Glomerular visceral epithelial cell (primary cell): Measurements from ENCODE around the gene NPW.
A peak's percentile ranks its signal among the peaks of the same experiment; 100 is the strongest.

Experiments used
- DNase-seq: peaks from one replicate; pipeline ENCODE4 v3.0.0-alpha.2; 2016; ENCODE audit errors: extremely low spot score

NPW gene

GRCh38 chr16:1984347-1985225 is 35.0 kb upstream of the NPW start:
- DNase-seq = peak; percentile 38

- DNase-seq = no peak
Measured at GRCh38 chr16:1985466-1986150, 34.0 kb upstream of the NPW start.

GRCh38 chr16:1987198-1987597 is 32.4 kb upstream of the NPW start:
- no peak for DNase-seq

- DNase-seq = no peak
Measured at GRCh38 chr16:1989209-1990100, 30.1 kb upstream of the NPW start, which contains the start of gene SYNGR3. TSS of gene SYNGR3 (plus strand) at chr16:1989970. CDS start at chr16:1990103, 133 bp downstream.

- no peak for DNase-seq
Measured at GRCh38 chr16:1990101-1990350, 29.6 kb upstream of the NPW start.

GRCh38 chr16:1990351-1991134 is 29.0 kb upstream of the NPW start:
- DNase-seq = no peak

GRCh38 chr16:1991135-1991551 is 28.4 kb upstream of the NPW start:
- no peak for DNase-seq

- no peak for DNase-seq
Measured at GRCh38 chr16:1991588-1991947, 28.0 kb upstream of the NPW start.

GRCh38 chr16:1991948-1992703 is 27.5 kb upstream of the NPW start:
- DNase-seq = peak; percentile 68

- DNase-seq = no peak
Measured at GRCh38 chr16:1992704-1993317, 26.8 kb upstream of the NPW start.

GRCh38 chr16:1993731-1994131 is 25.9 kb upstream of the NPW start:
- peak; percentile 69 for DNase-seq

- no peak for DNase-seq
Measured at GRCh38 chr16:1997494-1998359, 21.9 kb upstream of the NPW start.

GRCh38 chr16:1998360-1998835 is 21.2 kb upstream of the NPW start:
- DNase-seq = no peak

- no peak for DNase-seq
Measured at GRCh38 chr16:1998852-1999801, 20.5 kb upstream of the NPW start.

GRCh38 chr16:1999866-2000514 is 19.6 kb upstream of the NPW start:
- no peak for DNase-seq

GRCh38 chr16:2001035-2001434 is 18.6 kb upstream of the NPW start:
- no peak for DNase-seq
